Liver (tissue), 9 donors: ENCODE data around the gene VLDLR. TPM values are rescaled to one million over a fixed set of nuclear protein-coding genes. Genes with fewer than 3 reads are reported as not detected.

Experiments used
- DNase-seq: peaks from one replicate; pipeline ENCODE4 v3.0.0-alpha.2; 2017; ENCODE audit warnings: low spot score
- H3K27ac ChIP-seq, 2 donors: one replicate each; pipeline ENCODE4 v1.7.0; 2013; ENCODE audit warnings: inconsistent platforms in 2 of 2, low read length in 2 of 2, control low read depth in 1 of 2, low read depth in 1 of 2, mild to moderate bottlenecking in 1 of 2
- H3K27me3 ChIP-seq, 4 donors: one replicate each; pipeline versions ENCODE4 v1.6.1 to v1.7.0; 2013; ENCODE audit warnings: low read length in 3 of 4, inconsistent platforms in 1 of 4, mild to moderate bottlenecking in 1 of 4, moderate library complexity in 1 of 4; ENCODE audit not compliant: control insufficient read depth in 4 of 4, insufficient read depth in 4 of 4
- H3K36me3 ChIP-seq, 4 donors: one replicate each; pipeline versions ENCODE4 v1.6.1 to v1.7.0; 2013; ENCODE audit warnings: low read length in 3 of 4, mild to moderate bottlenecking in 3 of 4, low read depth in 1 of 4, moderate library complexity in 1 of 4; ENCODE audit not compliant: control insufficient read depth in 4 of 4, insufficient read depth in 3 of 4
- H3K4me1 ChIP-seq, 4 donors: one replicate each; pipeline versions ENCODE4 v1.6.1 to v1.7.0; 2013; ENCODE audit warnings: low read length in 3 of 4, mild to moderate bottlenecking in 3 of 4, moderate library complexity in 1 of 4; ENCODE audit not compliant: control insufficient read depth in 4 of 4, insufficient read depth in 4 of 4
- H3K4me3 ChIP-seq, 3 donors: one replicate each; pipeline versions ENCODE4 v1.6.1 to v1.7.0; 2013; ENCODE audit warnings: low read length in 3 of 3, control low read depth in 1 of 3, low read depth in 1 of 3, mild to moderate bottlenecking in 1 of 3
- H3K9ac ChIP-seq, 2 donors: one replicate each; pipeline ENCODE4 v1.7.0; 2013; ENCODE audit warnings: low read length in 2 of 2, mild to moderate bottlenecking in 2 of 2, moderate library complexity in 2 of 2, control low read depth in 1 of 2, low read depth in 1 of 2
- H3K9me3 ChIP-seq, 4 donors: one replicate each; pipeline versions ENCODE4 v1.6.1 to v1.7.0; 2013; ENCODE audit warnings: low read length in 3 of 4; ENCODE audit not compliant: control insufficient read depth in 4 of 4
- ATF3 ChIP-seq: IDR thresholded peaks from 2 replicates; pipeline ENCODE4 v1.6.1; 2016; ENCODE audit warnings: antibody characterized with exemption
- EGR1 ChIP-seq, 2 donors: IDR thresholded peaks; 2 replicates each; pipeline ENCODE4 v1.6.1; 2016 to 2018; ENCODE audit warnings: antibody characterized with exemption in 2 of 2, low read depth in 2 of 2
- FOXA1 ChIP-seq: IDR thresholded peaks from 2 replicates; pipeline ENCODE4 v1.6.1; 2016; ENCODE audit warnings: antibody characterized with exemption
- FOXA2 ChIP-seq: IDR thresholded peaks from 2 replicates; pipeline ENCODE4 v1.6.1; 2016; ENCODE audit warnings: antibody characterized with exemption
- GABPA ChIP-seq, 2 donors: IDR thresholded peaks in 1 of 2; conservative IDR thresholded peaks in 1 of 2; 2 replicates each; pipeline ENCODE4 v1.6.1; 2016; ENCODE audit warnings: antibody characterized with exemption in 2 of 2, mild to moderate bottlenecking in 1 of 2, moderate library complexity in 1 of 2
- HNF4A ChIP-seq, 2 donors: conservative IDR thresholded peaks; 2 replicates each; pipeline ENCODE4 v1.6.1; 2016; ENCODE audit warnings: antibody characterized with exemption in 2 of 2, mild to moderate bottlenecking in 2 of 2
- HNF4G ChIP-seq: IDR thresholded peaks from 2 replicates; pipeline ENCODE4 v1.6.1; 2016; ENCODE audit warnings: antibody characterized with exemption
- JUND ChIP-seq, 2 donors: IDR thresholded peaks; 2 replicates each; pipeline ENCODE4 v1.6.1; 2016; ENCODE audit warnings: antibody characterized with exemption in 2 of 2
- MAX ChIP-seq: IDR thresholded peaks from 2 replicates; pipeline ENCODE4 v1.6.1; 2016; ENCODE audit warnings: antibody characterized with exemption
- NR2F2 ChIP-seq: IDR thresholded peaks from 2 replicates; pipeline ENCODE4 v1.6.1; 2016; ENCODE audit warnings: antibody characterized with exemption
- RXRA ChIP-seq, 2 donors: IDR thresholded peaks; 2 replicates each; pipeline ENCODE4 v1.6.1; 2017 to 2018; ENCODE audit warnings: antibody characterized with exemption in 2 of 2, mild to moderate bottlenecking in 1 of 2
- SP1 ChIP-seq: IDR thresholded peaks from 2 replicates; pipeline ENCODE4 v1.6.1; 2018; ENCODE audit warnings: antibody characterized with exemption, mild to moderate bottlenecking
- TAF1 ChIP-seq: conservative IDR thresholded peaks from 2 replicates; pipeline ENCODE4 v1.6.1; 2016; ENCODE audit warnings: antibody characterized with exemption, mild to moderate bottlenecking
- YY1 ChIP-seq: IDR thresholded peaks from 2 replicates; pipeline ENCODE4 v1.6.1; 2016; ENCODE audit warnings: antibody characterized with exemption, mild to moderate bottlenecking
- ZBTB33 ChIP-seq: IDR thresholded peaks from 2 replicates; pipeline ENCODE4 v1.6.1; 2016; ENCODE audit warnings: antibody characterized with exemption
- WGBS: extraction: QIAGEN DNeasy Blood & Tissue Kit; methylation state at CpG from one replicate; pipeline ENCODE4 v1.1.7; 2013; 5-methylcytosine and 5-hydroxymethylcytosine counted together
- polyA plus RNA-seq, 2 donors: library from polyadenylated mRNA; stranded (reverse) in 1 of 2; unstranded in 1 of 2; fragments of 200-250 nt in 1 of 2; fragments of >200 nt in 1 of 2; fragmentation: Nextera tagmentation in 1 of 2; extraction: Ambion mirVana in 1 of 2; gene quantifications; one replicate each; pipeline versions ENCODE4 v1.2.1 to v1.2.3, GENCODE V29; 2013 to 2015
- total RNA-seq, 2 donors: library from RNA; depleted of rRNA; stranded (reverse); fragments of >200 nt; gene quantifications; one replicate each; pipeline ENCODE4 v1.2.3, GENCODE V29; 2014
- TF ChIP-seq, protein P1 (sequence below): IDR thresholded peaks from 2 replicates; pipeline ENCODE4 v1.6.1; 2016; ENCODE audit warnings: antibody characterized with exemption, mild to moderate bottlenecking
- TF ChIP-seq, protein P2 (sequence below): fragments of 150-350 bp; IDR thresholded peaks from 2 replicates; pipeline ENCODE4 v1.5.1; 2017; ENCODE audit warnings: improper control_type of control experiment, low read depth, low read length; ENCODE audit not compliant: missing input control
- donor health status: healthy.
- donor health status: healthy.
- donor health status: healthy.
- donor health status: healthy.
- donor health status: healthy.

VLDLR gene
- total and polyA plus RNA-seq, 4 donors = 0.44 to 2.8 (median 1.4) TPM

GRCh38 chr9:2616692-2617377, 4.8 kb upstream of the VLDLR start:
- Histone ChIP-seq H3K27ac (no peak overlapping the region), H3K27me3 (peaks cover 0 to 5% (median 0%) of the 10 kb centered on the region in 4 donors), H3K4me3 (no peak overlapping the region), H3K9ac (no peak overlapping the region), H3K4me1 (peaks cover 0 to 8% (median 5%) of the 10 kb centered on the region in 4 donors), H3K36me3 (no peaks in the 10 kb centered on the region), H3K9me3 (no peaks in the 10 kb centered on the region)
- WGBS = 96% methylated on average over 4 of the region's 4 CpGs
- TF ChIP-seq FOXA1 = no peak
- TF ChIP-seq, protein P1, sequence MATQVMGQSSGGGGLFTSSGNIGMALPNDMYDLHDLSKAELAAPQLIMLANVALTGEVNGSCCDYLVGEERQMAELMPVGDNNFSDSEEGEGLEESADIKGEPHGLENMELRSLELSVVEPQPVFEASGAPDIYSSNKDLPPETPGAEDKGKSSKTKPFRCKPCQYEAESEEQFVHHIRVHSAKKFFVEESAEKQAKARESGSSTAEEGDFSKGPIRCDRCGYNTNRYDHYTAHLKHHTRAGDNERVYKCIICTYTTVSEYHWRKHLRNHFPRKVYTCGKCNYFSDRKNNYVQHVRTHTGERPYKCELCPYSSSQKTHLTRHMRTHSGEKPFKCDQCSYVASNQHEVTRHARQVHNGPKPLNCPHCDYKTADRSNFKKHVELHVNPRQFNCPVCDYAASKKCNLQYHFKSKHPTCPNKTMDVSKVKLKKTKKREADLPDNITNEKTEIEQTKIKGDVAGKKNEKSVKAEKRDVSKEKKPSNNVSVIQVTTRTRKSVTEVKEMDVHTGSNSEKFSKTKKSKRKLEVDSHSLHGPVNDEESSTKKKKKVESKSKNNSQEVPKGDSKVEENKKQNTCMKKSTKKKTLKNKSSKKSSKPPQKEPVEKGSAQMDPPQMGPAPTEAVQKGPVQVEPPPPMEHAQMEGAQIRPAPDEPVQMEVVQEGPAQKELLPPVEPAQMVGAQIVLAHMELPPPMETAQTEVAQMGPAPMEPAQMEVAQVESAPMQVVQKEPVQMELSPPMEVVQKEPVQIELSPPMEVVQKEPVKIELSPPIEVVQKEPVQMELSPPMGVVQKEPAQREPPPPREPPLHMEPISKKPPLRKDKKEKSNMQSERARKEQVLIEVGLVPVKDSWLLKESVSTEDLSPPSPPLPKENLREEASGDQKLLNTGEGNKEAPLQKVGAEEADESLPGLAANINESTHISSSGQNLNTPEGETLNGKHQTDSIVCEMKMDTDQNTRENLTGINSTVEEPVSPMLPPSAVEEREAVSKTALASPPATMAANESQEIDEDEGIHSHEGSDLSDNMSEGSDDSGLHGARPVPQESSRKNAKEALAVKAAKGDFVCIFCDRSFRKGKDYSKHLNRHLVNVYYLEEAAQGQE = no peak
- TF ChIP-seq ZBTB33 = no peak
- no peak for TF ChIP-seq GABPA (IDR thresholded peaks at IDR 0.05 in 1 of 2, conservative IDR thresholded peaks at IDR 0.05 in 1 of 2)
- TF ChIP-seq FOXA2 = no peak
- no peak for TF ChIP-seq NR2F2
- TF ChIP-seq HNF4A (conservative IDR thresholded peaks at IDR 0.05) = no peak
- TF ChIP-seq YY1 = no peak
- TF ChIP-seq SP1 = no peak
- TF ChIP-seq, protein P2, sequence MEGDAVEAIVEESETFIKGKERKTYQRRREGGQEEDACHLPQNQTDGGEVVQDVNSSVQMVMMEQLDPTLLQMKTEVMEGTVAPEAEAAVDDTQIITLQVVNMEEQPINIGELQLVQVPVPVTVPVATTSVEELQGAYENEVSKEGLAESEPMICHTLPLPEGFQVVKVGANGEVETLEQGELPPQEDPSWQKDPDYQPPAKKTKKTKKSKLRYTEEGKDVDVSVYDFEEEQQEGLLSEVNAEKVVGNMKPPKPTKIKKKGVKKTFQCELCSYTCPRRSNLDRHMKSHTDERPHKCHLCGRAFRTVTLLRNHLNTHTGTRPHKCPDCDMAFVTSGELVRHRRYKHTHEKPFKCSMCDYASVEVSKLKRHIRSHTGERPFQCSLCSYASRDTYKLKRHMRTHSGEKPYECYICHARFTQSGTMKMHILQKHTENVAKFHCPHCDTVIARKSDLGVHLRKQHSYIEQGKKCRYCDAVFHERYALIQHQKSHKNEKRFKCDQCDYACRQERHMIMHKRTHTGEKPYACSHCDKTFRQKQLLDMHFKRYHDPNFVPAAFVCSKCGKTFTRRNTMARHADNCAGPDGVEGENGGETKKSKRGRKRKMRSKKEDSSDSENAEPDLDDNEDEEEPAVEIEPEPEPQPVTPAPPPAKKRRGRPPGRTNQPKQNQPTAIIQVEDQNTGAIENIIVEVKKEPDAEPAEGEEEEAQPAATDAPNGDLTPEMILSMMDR = no peak
- TF ChIP-seq HNF4G = no peak
- DNase-seq = no peak

DNA sequence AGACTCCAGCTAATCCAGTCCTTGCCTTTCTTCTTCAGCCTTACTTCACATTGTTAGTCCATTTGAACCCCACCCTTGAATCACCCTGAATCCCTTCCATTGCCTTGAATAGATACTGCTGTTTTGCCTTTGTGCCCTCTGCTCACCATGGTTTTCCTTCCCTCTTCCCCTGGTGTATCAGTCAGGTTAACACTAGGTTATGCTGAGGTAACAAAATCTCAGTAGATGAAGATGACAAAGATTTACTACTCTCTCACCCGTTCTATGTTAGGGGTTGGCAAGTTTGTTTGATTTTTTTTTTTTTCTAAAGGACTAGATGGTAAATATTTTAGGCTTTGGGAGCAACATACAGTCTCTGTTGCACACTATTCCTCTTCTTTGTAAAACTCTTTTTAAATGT, 3.3 kb upstream of the VLDLR start:
- Histone ChIP-seq H3K4me3 (no peak overlapping the region), H3K36me3 (no peaks in the 10 kb centered on the region), H3K27me3 (peaks cover 0 to 5% (median 0%) of the 10 kb centered on the region in 4 donors), H3K9ac (no peak overlapping the region), H3K4me1 (peaks cover 5 to 21% (median 13%) of the 10 kb centered on the region in 4 donors), H3K9me3 (no peaks in the 10 kb centered on the region), H3K27ac (no peak overlapping the region)
- TF ChIP-seq JUND (IDR thresholded peaks at IDR 0.05) (no peak), FOXA2 (no peak), HNF4G (no peak), HNF4A (conservative IDR thresholded peaks at IDR 0.05) (no peak), YY1 (no peak), ZBTB33 (no peak), FOXA1 (no peak), MAX (no peak), ATF3 (no peak), RXRA (IDR thresholded peaks at IDR 0.05) (no peak), EGR1 (IDR thresholded peaks at IDR 0.05; ENCODE audit: low read depth in 2 of 2) (no peak), TAF1 (no peak)
- DNase-seq = no peak
- WGBS = 87% methylated on average over 1 of the region's 1 CpG
